ENCODE data around the gene PRDM15. TPM values are rescaled to one million over a fixed set of nuclear protein-coding genes. Genes with fewer than 3 reads are reported as not detected.

Gene PRDM15
- total RNA-seq, 2 experiments from 2014 or later, result 19.7 to 30.2 TPM

DNA sequence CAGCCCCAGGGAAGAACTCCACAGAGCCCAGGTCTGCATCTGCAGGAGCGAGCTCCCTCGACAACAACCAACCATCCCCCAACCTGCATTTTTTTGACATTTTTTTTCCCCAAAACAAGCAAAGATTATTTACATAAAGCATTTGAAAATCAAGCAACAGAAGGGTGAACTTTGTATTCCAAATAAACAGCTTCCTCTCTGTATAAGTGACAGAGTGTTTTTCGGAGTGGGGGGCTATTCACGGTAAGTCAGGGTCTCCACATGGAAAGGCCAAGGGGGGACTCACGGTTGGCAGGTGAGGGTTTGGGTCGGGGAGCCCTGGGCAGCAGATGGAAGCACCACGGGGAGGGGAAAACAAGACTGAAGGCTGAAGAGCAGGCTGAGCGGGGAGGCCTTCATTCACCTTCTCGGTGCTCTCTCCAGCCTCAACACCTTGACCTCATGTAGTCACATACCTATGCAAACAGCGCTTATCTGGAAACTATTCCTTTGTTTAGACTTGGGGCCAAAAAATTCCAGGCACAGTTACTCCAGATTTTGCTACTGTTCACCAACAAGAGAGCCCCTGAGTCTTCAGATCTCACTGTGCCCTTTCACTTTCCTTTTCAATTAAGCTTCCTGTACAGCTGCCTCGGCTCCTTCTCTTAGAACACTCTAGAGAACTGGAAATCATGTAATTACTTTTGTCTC, 47.1 kb upstream of the PRDM15 start:
- TF ChIP-seq, protein P1, sequence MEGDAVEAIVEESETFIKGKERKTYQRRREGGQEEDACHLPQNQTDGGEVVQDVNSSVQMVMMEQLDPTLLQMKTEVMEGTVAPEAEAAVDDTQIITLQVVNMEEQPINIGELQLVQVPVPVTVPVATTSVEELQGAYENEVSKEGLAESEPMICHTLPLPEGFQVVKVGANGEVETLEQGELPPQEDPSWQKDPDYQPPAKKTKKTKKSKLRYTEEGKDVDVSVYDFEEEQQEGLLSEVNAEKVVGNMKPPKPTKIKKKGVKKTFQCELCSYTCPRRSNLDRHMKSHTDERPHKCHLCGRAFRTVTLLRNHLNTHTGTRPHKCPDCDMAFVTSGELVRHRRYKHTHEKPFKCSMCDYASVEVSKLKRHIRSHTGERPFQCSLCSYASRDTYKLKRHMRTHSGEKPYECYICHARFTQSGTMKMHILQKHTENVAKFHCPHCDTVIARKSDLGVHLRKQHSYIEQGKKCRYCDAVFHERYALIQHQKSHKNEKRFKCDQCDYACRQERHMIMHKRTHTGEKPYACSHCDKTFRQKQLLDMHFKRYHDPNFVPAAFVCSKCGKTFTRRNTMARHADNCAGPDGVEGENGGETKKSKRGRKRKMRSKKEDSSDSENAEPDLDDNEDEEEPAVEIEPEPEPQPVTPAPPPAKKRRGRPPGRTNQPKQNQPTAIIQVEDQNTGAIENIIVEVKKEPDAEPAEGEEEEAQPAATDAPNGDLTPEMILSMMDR (conservative IDR thresholded peaks at IDR 0.05; ENCODE audit: low read length), result no peak
- TF ChIP-seq EZH2phosphoT487 (IDR thresholded peaks at IDR 0.05; ENCODE audit: borderline replicate concordance, low read depth, low read length), result no peak
- no peaks in the 10 kb centered on the region for H3K9me3 ChIP-seq (ENCODE audit: low read length)
- no peaks in the 10 kb centered on the region for H4K20me1 ChIP-seq (ENCODE audit: insufficient read depth, low read length)
- BruUV-seq (replicated peaks), result TSS peak; percentile 90
- no peaks in the 10 kb centered on the region for H3K9me2 ChIP-seq (ENCODE audit: insufficient read depth, low read length)
- peaks cover 25% of the 10 kb centered on the region; the same call in 1 of the 2 replicates for H3K79me2 ChIP-seq (ENCODE audit: insufficient read depth, low read depth, low read length)
- peak overlapping the region; percentile 93 for H3K4me2 ChIP-seq (ENCODE audit: low read length)
- H3K36me3 ChIP-seq (ENCODE audit: insufficient read depth, low read length), result no peaks in the 10 kb centered on the region
- ChIA-PET CTCF (ENCODE audit: unreplicated experiment) (interaction anchor here (1.0 kb wide), 1 partner anchor 40 kb away, joined by 3 read pairs; no protein-coding TSS in a partner anchor), POLR2A (interaction anchor here (0.9 to 2.2 kb wide), 8 partner anchors 12 to 161 kb away, joined by 3 to 15 read pairs (median 5); no protein-coding TSS in a partner anchor)
- DNase-seq (ENCODE audit: low spot score), result peak; percentile 82
- intact Hi-C loops (cut with micrococcal nuclease; ENCODE audit: unreplicated experiment), result loop anchor here (2.0 to 10.0 kb wide), 3 partner anchors 45 to 561 kb away; partner anchors contain the start of gene MX2
- H3K4me1 ChIP-seq (ENCODE audit: insufficient read depth, low read length, poor library complexity, severe bottlenecking), result peaks cover 95% of the 10 kb centered on the region
- H3K27ac ChIP-seq (ENCODE audit: low read depth, low read length, poor library complexity, severe bottlenecking), result peak overlapping the region; percentile 83
- H2AFZ ChIP-seq (ENCODE audit: low read length), result peak overlapping the region; percentile 79
- H3K4me3 ChIP-seq (ENCODE audit: low read depth, low read length, poor library complexity, severe bottlenecking), result peak overlapping the region; percentile 70

DNA sequence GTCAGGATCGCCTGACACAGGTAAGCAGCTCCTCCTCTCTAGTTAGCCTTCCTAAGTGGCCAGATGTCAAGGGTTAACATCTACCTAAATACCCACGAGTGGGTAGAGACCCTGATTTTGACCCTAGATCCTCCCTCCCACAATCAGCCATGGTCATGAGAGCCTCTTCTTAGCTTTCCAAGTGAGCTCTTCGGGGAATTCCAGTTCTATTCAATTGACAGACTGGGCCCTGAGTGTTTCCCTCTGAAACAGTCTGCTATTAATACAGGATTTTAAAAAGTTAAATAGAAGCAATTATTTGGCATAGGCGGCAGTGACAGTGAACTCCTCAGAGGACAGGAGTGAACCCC, 46.6 kb upstream of the PRDM15 start:
- no peaks in the 10 kb centered on the region for H3K9me3 ChIP-seq (ENCODE audit: low read length)
- TF ChIP-seq, protein P1 (conservative IDR thresholded peaks at IDR 0.05; ENCODE audit: low read length), result no peak
- TF ChIP-seq EZH2phosphoT487 (IDR thresholded peaks at IDR 0.05; ENCODE audit: borderline replicate concordance, low read depth, low read length), result no peak
- peak overlapping the region; percentile 83 for H3K27ac ChIP-seq (ENCODE audit: low read depth, low read length, poor library complexity, severe bottlenecking)
- CTCF ChIA-PET (ENCODE audit: unreplicated experiment), result interaction anchor here (1.0 kb wide), 1 partner anchor 40 kb away, joined by 3 read pairs; no protein-coding TSS in a partner anchor
- no peaks in the 10 kb centered on the region for H3K9me2 ChIP-seq (ENCODE audit: insufficient read depth, low read length)
- peak overlapping the region; percentile 79 for H2AFZ ChIP-seq (ENCODE audit: low read length)
- H3K4me1 ChIP-seq (ENCODE audit: insufficient read depth, low read length, poor library complexity, severe bottlenecking), result peaks cover 95% of the 10 kb centered on the region
- H3K4me3 ChIP-seq (ENCODE audit: low read depth, low read length, poor library complexity, severe bottlenecking), result peak overlapping the region; percentile 70
- BruUV-seq (replicated peaks), result no TSS peak
- peaks cover 25% of the 10 kb centered on the region; the same call in 1 of the 2 replicates for H3K79me2 ChIP-seq (ENCODE audit: insufficient read depth, low read depth, low read length)
- H4K20me1 ChIP-seq (ENCODE audit: insufficient read depth, low read length), result no peaks in the 10 kb centered on the region
- POLR2A ChIA-PET, result interaction anchor here (0.9 to 2.2 kb wide), 9 partner anchors 11 to 192 kb away, joined by 3 to 15 read pairs (median 5); no protein-coding TSS in a partner anchor
- peak; percentile 12 for DNase-seq (ENCODE audit: low spot score)
- intact Hi-C loops (cut with micrococcal nuclease; ENCODE audit: unreplicated experiment), result loop anchor here (2.0 to 10.0 kb wide), 4 partner anchors 45 to 561 kb away; partner anchors contain the start of gene MX2
- no peaks in the 10 kb centered on the region for H3K36me3 ChIP-seq (ENCODE audit: insufficient read depth, low read length)
- H3K4me2 ChIP-seq (ENCODE audit: low read length), result peak overlapping the region; percentile 93
